Natural killer cell (primary cell): ENCODE measurements around the gene RNF138. TPM values are rescaled to one million over a fixed set of nuclear protein-coding genes. Genes with fewer than 3 reads are reported as not detected.

Experiments used
- ATAC-seq, 3 donors: fragments of 150-1000 bp in 2 of 3; fragments of 200-7000 bp in 1 of 3; cut with Tn5 transposase; 1 replicate in 1 of 3; 2 replicates in 2 of 3; pipeline ENCODE4 v1.10.0; 2021; ENCODE audit warnings: mild to moderate bottlenecking in 2 of 3, moderate library complexity in 2 of 3
- DNase-seq, 2 donors: peaks; one replicate each; pipeline versions ENCODE4 v3.0.0 to v3.0.0-alpha.2; 2013 to 2021; ENCODE audit warnings: mixed read lengths in 1 of 2
- H3K27ac ChIP-seq: one replicate; pipeline ENCODE4 v1.5.1; 2013; ENCODE audit warnings: mild to moderate bottlenecking, low read length
- H3K27me3 ChIP-seq: one replicate; pipeline ENCODE4 v1.6.1; 2013; ENCODE audit warnings: low read length; ENCODE audit not compliant: control insufficient read depth, insufficient read depth
- H3K36me3 ChIP-seq: one replicate; pipeline ENCODE4 v1.6.1; 2013; ENCODE audit warnings: low read length; ENCODE audit not compliant: control insufficient read depth, insufficient read depth
- H3K4me1 ChIP-seq: one replicate; pipeline ENCODE4 v1.6.1; 2013; ENCODE audit warnings: low read length; ENCODE audit not compliant: control insufficient read depth, insufficient read depth
- H3K4me3 ChIP-seq: one replicate; pipeline ENCODE4 v1.5.1; 2013; ENCODE audit warnings: low read length
- H3K9me3 ChIP-seq: one replicate; pipeline ENCODE4 v1.6.1; 2013; ENCODE audit warnings: low read length; ENCODE audit not compliant: control insufficient read depth, insufficient read depth
- H3K27ac Mint-ChIP-seq, 2 donors: one replicate each; pipeline ENCODE4 v1.8.0; 2022; ENCODE audit warnings: mild to moderate bottlenecking in 2 of 2, mixed read lengths in 2 of 2, moderate library complexity in 1 of 2
- H3K27me3 Mint-ChIP-seq, 2 donors: one replicate each; pipeline ENCODE4 v1.8.0; 2022; ENCODE audit warnings: low read depth in 2 of 2, mixed read lengths in 2 of 2
- H3K36me3 Mint-ChIP-seq: one replicate; pipeline ENCODE4 v1.8.0; 2022; ENCODE audit warnings: mixed read lengths
- H3K4me1 Mint-ChIP-seq, 2 donors: one replicate each; pipeline ENCODE4 v1.8.0; 2022; ENCODE audit warnings: mixed read lengths in 2 of 2
- H3K4me3 Mint-ChIP-seq: one replicate; pipeline ENCODE4 v1.8.0; 2022; ENCODE audit warnings: mild to moderate bottlenecking, moderate library complexity, mixed read lengths
- H3K9me3 Mint-ChIP-seq, 2 donors: one replicate each; pipeline ENCODE4 v1.8.0; 2022; ENCODE audit warnings: mixed read lengths in 2 of 2
- WGBS: methylation state at CpG from one replicate; pipeline ENCODE4 v1.1.7; 2013; ENCODE audit warnings: missing lambda C conversion rate; ENCODE audit not compliant: insufficient coverage; 5-methylcytosine and 5-hydroxymethylcytosine counted together
- intact Hi-C: fragments of 100-400 bp; cut with micrococcal nuclease; formaldehyde crosslinking; loops from one replicate; pipeline ENCODE4 v1.14.2; 2022
- total RNA-seq, 4 donors: library from RNA; stranded (reverse); fragments of 120-200 nt in 1 of 4; gene quantifications; one replicate each; pipeline versions ENCODE4 v1.2.3 to v1.2.4, GENCODE V29; 2013 to 2022
- TF ChIP-seq, protein P1 (sequence below): fragments of 200-600 bp; IDR thresholded peaks from one replicate; pipeline ENCODE4 v1.8.0; 2022; ENCODE audit warnings: antibody characterized with exemption

Gene RNF138
- total RNA-seq, 3 donors from 2014 or later (not counting 1 experiment from before 2014, with no cell fraction given) = 76.6 to 89.8 (median 87.7) TPM

DNA sequence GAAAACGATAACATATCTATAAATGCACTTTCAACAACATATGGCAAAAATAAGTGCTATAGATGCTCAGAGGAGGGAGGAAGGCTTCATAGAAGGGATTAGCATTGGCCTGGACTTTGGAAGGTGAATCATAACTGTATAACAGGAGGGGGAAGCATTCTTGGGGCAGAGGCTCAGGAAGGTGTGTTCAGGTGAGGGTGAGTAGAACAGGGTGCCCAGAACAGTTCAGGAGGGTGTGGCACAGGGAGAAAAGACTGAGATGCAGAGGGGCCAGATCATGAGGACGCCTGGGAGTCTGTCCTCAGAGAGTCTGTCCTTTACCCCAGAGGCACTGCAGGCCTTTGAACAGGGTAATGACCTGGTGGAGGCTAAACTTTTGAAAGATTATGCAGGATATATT lies 68.9 kb downstream of the RNF138 start:
- no peaks in the 10 kb centered on the region for H3K27me3 Mint-ChIP-seq
- H3K27ac Mint-ChIP-seq = no peak overlapping the region
- peaks cover 8% of the 10 kb centered on the region in 2 donors for H3K4me1 Mint-ChIP-seq
- Histone ChIP-seq H3K4me3 (no peak overlapping the region), H3K36me3 (no peaks in the 10 kb centered on the region), H3K27ac (no peak overlapping the region), H3K4me1 (peaks cover 9% of the 10 kb centered on the region), H3K27me3 (no peaks in the 10 kb centered on the region), H3K9me3 (no peaks in the 10 kb centered on the region)
- intact Hi-C loops = no loop called here
- ATAC-seq (no peak), DNase-seq (no peak)
- no peaks in the 10 kb centered on the region for H3K9me3 Mint-ChIP-seq
- TF ChIP-seq, protein P1, sequence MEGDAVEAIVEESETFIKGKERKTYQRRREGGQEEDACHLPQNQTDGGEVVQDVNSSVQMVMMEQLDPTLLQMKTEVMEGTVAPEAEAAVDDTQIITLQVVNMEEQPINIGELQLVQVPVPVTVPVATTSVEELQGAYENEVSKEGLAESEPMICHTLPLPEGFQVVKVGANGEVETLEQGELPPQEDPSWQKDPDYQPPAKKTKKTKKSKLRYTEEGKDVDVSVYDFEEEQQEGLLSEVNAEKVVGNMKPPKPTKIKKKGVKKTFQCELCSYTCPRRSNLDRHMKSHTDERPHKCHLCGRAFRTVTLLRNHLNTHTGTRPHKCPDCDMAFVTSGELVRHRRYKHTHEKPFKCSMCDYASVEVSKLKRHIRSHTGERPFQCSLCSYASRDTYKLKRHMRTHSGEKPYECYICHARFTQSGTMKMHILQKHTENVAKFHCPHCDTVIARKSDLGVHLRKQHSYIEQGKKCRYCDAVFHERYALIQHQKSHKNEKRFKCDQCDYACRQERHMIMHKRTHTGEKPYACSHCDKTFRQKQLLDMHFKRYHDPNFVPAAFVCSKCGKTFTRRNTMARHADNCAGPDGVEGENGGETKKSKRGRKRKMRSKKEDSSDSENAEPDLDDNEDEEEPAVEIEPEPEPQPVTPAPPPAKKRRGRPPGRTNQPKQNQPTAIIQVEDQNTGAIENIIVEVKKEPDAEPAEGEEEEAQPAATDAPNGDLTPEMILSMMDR = no peak
- no peak overlapping the region for H3K4me3 Mint-ChIP-seq
- no peaks in the 10 kb centered on the region for H3K36me3 Mint-ChIP-seq
- 73% methylated on average over 1 of the region's 2 CpGs for WGBS

DNA sequence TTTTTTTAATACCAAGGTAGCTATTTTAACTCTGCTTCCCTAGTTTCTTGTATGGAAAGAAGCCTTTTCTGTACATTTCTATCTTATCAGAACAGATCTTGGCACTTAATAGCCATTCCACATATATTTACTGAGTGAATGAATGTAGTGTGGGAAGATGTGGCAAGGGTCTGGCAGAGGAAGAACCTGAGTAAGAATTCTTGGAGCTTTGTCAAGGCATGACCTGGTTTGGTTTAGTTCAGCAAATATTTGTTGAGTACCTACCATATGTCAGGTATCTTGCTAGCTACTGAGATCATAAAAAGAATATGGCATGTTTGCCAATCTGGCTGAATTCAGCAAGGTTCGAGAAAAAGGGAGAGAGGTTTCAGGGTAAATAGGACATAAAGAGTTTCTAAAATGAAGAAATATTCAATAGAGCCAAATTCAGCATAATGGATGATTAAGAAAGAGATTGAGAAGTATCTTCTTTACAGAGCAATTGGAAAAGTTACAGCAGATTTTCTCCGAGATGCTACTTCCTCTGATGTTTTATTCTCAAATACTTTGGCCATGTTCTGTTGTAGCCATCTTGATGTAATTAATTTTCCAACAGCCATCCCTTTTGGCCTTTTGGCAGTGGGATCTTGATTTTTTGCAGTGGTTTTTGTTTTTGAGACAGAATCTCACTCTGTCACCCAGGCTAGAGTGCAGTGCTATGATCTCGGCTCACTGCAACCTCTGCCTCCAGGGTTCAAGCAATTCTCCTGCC lies 76.5 kb downstream of the RNF138 start:
- Mint-ChIP-seq H3K27ac (no peak overlapping the region), H3K9me3 (no peaks in the 10 kb centered on the region), H3K36me3 (no peaks in the 10 kb centered on the region), H3K4me1 (no peaks in the 10 kb centered on the region), H3K27me3 (peaks cover 0 to 6% of the 10 kb centered on the region in 2 donors), H3K4me3 (no peak overlapping the region)
- DNase-seq = no peak
- H3K36me3 ChIP-seq = no peaks in the 10 kb centered on the region
- intact Hi-C loops = no loop called here
- ATAC-seq = no peak
- no peaks in the 10 kb centered on the region for H3K4me1 ChIP-seq
- H3K27ac ChIP-seq = no peak overlapping the region
- H3K9me3 ChIP-seq = no peaks in the 10 kb centered on the region
- TF ChIP-seq, protein P1 = no peak
- no peaks in the 10 kb centered on the region for H3K27me3 ChIP-seq
- H3K4me3 ChIP-seq = no peak overlapping the region
- WGBS = 91% methylated on average over 3 of the region's 3 CpGs

DNA sequence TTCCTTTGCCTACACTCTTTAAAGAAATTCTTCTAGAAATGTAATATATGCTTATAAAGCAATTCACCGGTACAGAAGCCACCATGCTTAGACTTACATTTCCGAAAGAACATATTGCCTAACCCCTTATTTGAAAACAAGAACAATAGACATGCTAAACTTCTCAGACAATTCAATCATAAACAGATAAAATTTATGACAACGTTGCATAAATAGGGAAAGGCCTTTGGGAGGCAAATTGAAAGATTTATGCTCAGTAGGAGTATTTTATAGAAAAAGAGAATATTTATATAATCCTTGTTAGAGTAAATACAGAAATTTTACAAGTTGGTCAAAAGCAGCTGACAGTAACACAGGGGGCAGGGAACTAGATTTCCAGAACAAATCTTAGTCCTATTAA lies 82.0 kb downstream of the RNF138 start:
- no peaks in the 10 kb centered on the region for H3K4me1 Mint-ChIP-seq
- TF ChIP-seq, protein P1 = no peak
- DNase-seq (no peak), ATAC-seq (no peak)
- H3K27me3 Mint-ChIP-seq = peaks cover 0 to 3% of the 10 kb centered on the region in 2 donors
- Histone ChIP-seq H3K27me3 (no peaks in the 10 kb centered on the region), H3K4me1 (no peaks in the 10 kb centered on the region), H3K36me3 (no peaks in the 10 kb centered on the region), H3K9me3 (no peaks in the 10 kb centered on the region), H3K27ac (no peak overlapping the region), H3K4me3 (no peak overlapping the region)
- no peak overlapping the region for H3K4me3 Mint-ChIP-seq
- H3K27ac Mint-ChIP-seq = no peak overlapping the region
- H3K9me3 Mint-ChIP-seq = peaks cover 0 to 2% of the 10 kb centered on the region in 2 donors
- H3K36me3 Mint-ChIP-seq = no peaks in the 10 kb centered on the region
- 90% methylated on average over 2 of the region's 3 CpGs for WGBS
- intact Hi-C loops = no loop called here

DNA sequence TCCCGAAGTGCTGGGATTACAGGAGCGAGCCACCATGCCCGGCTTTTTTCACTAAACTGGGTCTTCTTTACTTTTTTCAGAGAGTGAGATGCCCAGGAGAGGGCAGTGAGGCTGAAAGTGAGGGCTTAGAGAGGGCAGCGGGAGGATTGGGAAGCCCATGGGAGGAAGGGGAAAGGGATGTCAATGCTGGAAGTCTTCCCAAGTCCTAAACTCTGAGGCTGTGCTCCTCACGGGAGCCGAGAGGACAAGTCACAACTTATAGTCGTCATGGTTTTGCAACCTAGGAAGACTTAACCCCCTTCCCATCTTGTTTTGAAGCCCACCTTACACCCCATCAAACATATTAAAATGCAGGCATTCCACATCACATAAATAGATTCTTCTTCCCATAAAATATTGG lies 83.0 kb downstream of the RNF138 start:
- Mint-ChIP-seq H3K27ac (no peak overlapping the region), H3K36me3 (no peaks in the 10 kb centered on the region), H3K4me3 (no peak overlapping the region), H3K9me3 (peaks cover 0 to 2% of the 10 kb centered on the region in 2 donors), H3K27me3 (peaks cover 0 to 3% of the 10 kb centered on the region in 2 donors), H3K4me1 (no peaks in the 10 kb centered on the region)
- H3K9me3 ChIP-seq = no peaks in the 10 kb centered on the region
- DNase-seq (no peak), ATAC-seq (no peak)
- no peak overlapping the region for H3K27ac ChIP-seq
- H3K4me3 ChIP-seq = no peak overlapping the region
- intact Hi-C loops = no loop called here
- no peaks in the 10 kb centered on the region for H3K36me3 ChIP-seq
- WGBS = 89% methylated on average over 7 of the region's 7 CpGs
- TF ChIP-seq, protein P1 = no peak
- H3K27me3 ChIP-seq = no peaks in the 10 kb centered on the region
- H3K4me1 ChIP-seq = no peaks in the 10 kb centered on the region
